HL-60 (cell line): ENCODE results near the gene MRPS10.

Experiments
- CTCF ChIP-seq: IDR thresholded peaks from one replicate; pipeline ENCODE4 v1.5.1; 2011; ENCODE audit warnings: low read length, control low read depth, inconsistent platforms; ENCODE audit not compliant: insufficient read depth
- REST ChIP-seq: IDR thresholded peaks from 2 replicates; pipeline ENCODE4 v1.6.1; 2012; ENCODE audit warnings: low read depth; ENCODE audit not compliant: insufficient replicate concordance

GRCh38 chr6:42201382-42201781 is 16.3 kb downstream of the MRPS10 start:
- no peak for TF ChIP-seq CTCF
- TF ChIP-seq REST = no peak
